Metanephros (tissue), 2 donors: ENCODE results near the gene CRACR2A. TPM values are rescaled to one million over a fixed set of nuclear protein-coding genes. Genes with fewer than 3 reads are reported as not detected.

ENCODE experiments used
- small RNA-seq: library from RNA; depleted of rRNA; stranded (forward); fragments of <200 nt; gene quantifications from one replicate; pipeline ENCODE3, GENCODE V24; 2014; ENCODE audit warnings: low replicate concordance
- total RNA-seq: library from RNA; depleted of rRNA; stranded (reverse); fragments of >200 nt; gene quantifications from one replicate; pipeline ENCODE4 v1.2.3, GENCODE V29; 2014

Gene CRACR2A, protein sequence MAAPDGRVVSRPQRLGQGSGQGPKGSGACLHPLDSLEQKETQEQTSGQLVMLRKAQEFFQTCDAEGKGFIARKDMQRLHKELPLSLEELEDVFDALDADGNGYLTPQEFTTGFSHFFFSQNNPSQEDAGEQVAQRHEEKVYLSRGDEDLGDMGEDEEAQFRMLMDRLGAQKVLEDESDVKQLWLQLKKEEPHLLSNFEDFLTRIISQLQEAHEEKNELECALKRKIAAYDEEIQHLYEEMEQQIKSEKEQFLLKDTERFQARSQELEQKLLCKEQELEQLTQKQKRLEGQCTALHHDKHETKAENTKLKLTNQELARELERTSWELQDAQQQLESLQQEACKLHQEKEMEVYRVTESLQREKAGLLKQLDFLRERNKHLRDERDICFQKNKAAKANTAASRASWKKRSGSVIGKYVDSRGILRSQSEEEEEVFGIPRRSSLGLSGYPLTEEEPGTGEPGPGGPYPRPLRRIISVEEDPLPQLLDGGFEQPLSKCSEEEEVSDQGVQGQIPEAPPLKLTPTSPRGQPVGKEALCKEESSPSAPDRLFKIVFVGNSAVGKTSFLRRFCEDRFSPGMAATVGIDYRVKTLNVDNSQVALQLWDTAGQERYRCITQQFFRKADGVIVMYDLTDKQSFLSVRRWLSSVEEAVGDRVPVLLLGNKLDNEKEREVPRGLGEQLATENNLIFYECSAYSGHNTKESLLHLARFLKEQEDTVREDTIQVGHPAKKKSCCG
- total RNA-seq, result 1.8 TPM

GRCh38 chr12:3752741-3753486, at the start of gene CRACR2A:
TSS of gene CRACR2A (minus strand) at chr12:3753109. CDS start at chr12:3696999, 56,110 bp downstream.

Small RNAs within 50 kb of the gene (small RNA-seq; reads per million reads assigned to genes)
- gene RNU6-174P, result not detected

Other genes with a start within 250 kb of the CRACR2A start
- 10.6 TPM for gene PARP11, start 120.3 kb upstream of the CRACR2A start, total RNA-seq